ACC112 (cell line): ENCODE measurements around the gene CRTAP.
"Not testable (repeated sequence)": the region's sequence is repeated elsewhere in the genome, so short reads cannot be mapped to it uniquely, and the experiment has no call there.

Experiments
- H2AFZ ChIP-seq: fragments of 200-600 bp; sonication (generic); one replicate; pipeline ENCODE4 v1.6.0; 2017; ENCODE audit warnings: antibody characterized with exemption, low read length; ENCODE audit not compliant: unreplicated experiment
- H3K27ac ChIP-seq: fragments of 200-600 bp; sonication (generic); 2 replicates; pipeline ENCODE4 v1.5.1; 2014; ENCODE audit warnings: low read depth, mild to moderate bottlenecking, antibody characterized with exemption, low read length, moderate library complexity
- H3K27me3 ChIP-seq: fragments of 200-600 bp; sonication (generic); 2 replicates; pipeline ENCODE4 v1.6.1; 2014; ENCODE audit warnings: mild to moderate bottlenecking, antibody characterized with exemption, low read length, moderate library complexity, mixed read lengths; ENCODE audit not compliant: insufficient read depth
- H3K36me3 ChIP-seq: fragments of 200-600 bp; sonication (generic); 2 replicates; pipeline ENCODE4 v1.6.1; 2016; ENCODE audit warnings: mild to moderate bottlenecking, antibody characterized with exemption, low read length, moderate library complexity, mixed read lengths; ENCODE audit not compliant: insufficient read depth
- H3K4me1 ChIP-seq: fragments of 200-600 bp; sonication (generic); one replicate; pipeline ENCODE4 v1.6.1; 2016; ENCODE audit warnings: low read length, mixed read lengths; ENCODE audit not compliant: insufficient read depth, unreplicated experiment, control insufficient read depth
- H3K4me3 ChIP-seq: fragments of 200-600 bp; sonication (generic); 2 replicates; pipeline ENCODE4 v1.5.1; 2014; ENCODE audit warnings: mild to moderate bottlenecking, low read depth, low read length
- H3K79me2 ChIP-seq: fragments of 200-600 bp; sonication (generic); one replicate; pipeline ENCODE4 v1.6.0; 2016; ENCODE audit warnings: low read length; ENCODE audit not compliant: control insufficient read depth, unreplicated experiment, insufficient read depth

The CRTAP gene

DNA sequence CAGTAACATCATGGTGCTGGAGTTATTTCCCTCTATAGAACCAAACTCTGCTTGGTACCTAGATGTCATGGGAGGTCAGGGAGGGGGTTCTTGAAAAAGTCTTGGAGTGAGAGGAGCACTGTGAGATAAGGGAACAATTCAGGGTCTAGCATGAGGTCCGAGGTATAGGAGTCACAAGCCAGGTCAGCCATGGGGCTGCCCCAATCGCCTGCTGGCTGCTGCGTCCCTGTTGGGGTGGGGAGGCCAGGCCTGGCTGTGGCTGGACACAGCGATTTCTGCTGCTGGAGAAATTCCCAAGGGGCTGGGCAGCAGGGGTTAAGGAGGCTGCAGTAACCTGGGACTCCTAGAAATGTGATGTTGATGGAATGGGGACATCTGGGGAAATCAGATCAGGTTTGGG lies 59.9 kb downstream of the CRTAP start:
- Histone ChIP-seq H3K4me3 (no peak overlapping the region), H3K79me2 (no peaks in the 10 kb centered on the region), H2AFZ (no peak overlapping the region), H3K27me3 (no peaks in the 10 kb centered on the region), H3K4me1 (no peaks in the 10 kb centered on the region), H3K27ac (no peak overlapping the region), H3K36me3 (no peaks in the 10 kb centered on the region; the same call in 1 of the 2 replicates)

- no peaks in the 10 kb centered on the region for H3K4me1 ChIP-seq
- no peak overlapping the region for H3K4me3 ChIP-seq
- H3K27ac ChIP-seq, result no peak overlapping the region
- no peaks in the 10 kb centered on the region for H3K27me3 ChIP-seq
- H3K79me2 ChIP-seq, result no peaks in the 10 kb centered on the region
- H2AFZ ChIP-seq, result no peak overlapping the region
- peaks cover under 1% of the 10 kb centered on the region; the same call in 1 of the 2 replicates for H3K36me3 ChIP-seq
Measured at GRCh38 chr3:33174095-33174494, 60.3 kb downstream of the CRTAP start.

DNA sequence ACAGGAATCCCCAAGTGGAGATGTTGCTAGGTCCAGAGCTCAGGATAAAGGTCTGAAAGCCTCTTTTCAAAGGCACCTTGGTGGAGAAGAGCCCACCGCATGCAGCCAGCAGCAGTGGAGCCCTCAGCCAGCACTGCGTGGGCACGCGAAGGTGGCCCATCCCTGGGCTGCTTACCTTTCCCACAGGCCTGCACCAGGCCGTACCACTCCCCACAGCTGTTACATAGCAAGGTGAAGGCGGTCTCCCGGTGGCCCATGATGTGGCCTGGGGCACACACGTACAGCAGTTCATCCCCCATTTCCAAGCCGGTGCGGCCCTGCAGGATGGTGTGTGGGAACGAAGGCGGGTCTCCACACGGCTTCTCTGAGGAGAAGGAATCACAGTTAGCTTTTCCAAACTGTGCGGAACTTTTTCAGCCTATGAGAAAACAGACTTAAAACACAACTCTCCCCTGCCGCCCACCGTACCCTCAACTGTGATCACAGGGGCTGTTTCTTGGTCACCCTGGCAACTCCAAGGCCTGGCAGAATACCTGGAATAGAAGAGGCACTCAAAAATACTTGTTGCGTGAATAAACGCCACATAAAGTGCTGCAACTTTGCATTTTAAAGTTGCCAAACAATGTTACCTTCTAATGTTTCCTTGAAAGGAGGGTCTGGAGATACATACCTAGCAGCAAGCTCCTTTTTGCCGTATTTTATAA lies 61.0 kb downstream of the CRTAP start:
- Histone ChIP-seq H2AFZ (no peak overlapping the region), H3K27ac (no peak overlapping the region), H3K4me3 (no peak overlapping the region), H3K27me3 (no peaks in the 10 kb centered on the region), H3K4me1 (no peaks in the 10 kb centered on the region), H3K36me3 (peaks cover 4% of the 10 kb centered on the region; the same call in 1 of the 2 replicates), H3K79me2 (no peaks in the 10 kb centered on the region)

- Histone ChIP-seq H3K4me1 (no peaks in the 10 kb centered on the region), H3K36me3 (0 out of 2 replicates have a peak, but pooled peaks cover 4% of the 10 kb centered on the region), H3K27ac (no peak overlapping the region), H3K27me3 (no peaks in the 10 kb centered on the region), H3K4me3 (no peak overlapping the region), H3K79me2 (no peaks in the 10 kb centered on the region), H2AFZ (no peak overlapping the region)
Measured at GRCh38 chr3:33179132-33179531, 65.3 kb downstream of the CRTAP start.

- Histone ChIP-seq H3K4me1 (no peaks in the 10 kb centered on the region), H3K79me2 (no peaks in the 10 kb centered on the region), H2AFZ (no peak overlapping the region), H3K27ac (no peak overlapping the region), H3K36me3 (0 out of 2 replicates have a peak, but pooled peaks cover 4% of the 10 kb centered on the region), H3K4me3 (no peak overlapping the region), H3K27me3 (no peaks in the 10 kb centered on the region)
Measured at GRCh38 chr3:33181229-33181628, 67.4 kb downstream of the CRTAP start.

GRCh38 chr3:33181641-33182040 lies 67.8 kb downstream of the CRTAP start:
- H3K36me3 ChIP-seq, H3K27me3 ChIP-seq, H3K79me2 ChIP-seq, H3K4me3 ChIP-seq, H3K4me1 ChIP-seq, H2AFZ ChIP-seq, H3K27ac ChIP-seq: not testable (repeated sequence)

DNA sequence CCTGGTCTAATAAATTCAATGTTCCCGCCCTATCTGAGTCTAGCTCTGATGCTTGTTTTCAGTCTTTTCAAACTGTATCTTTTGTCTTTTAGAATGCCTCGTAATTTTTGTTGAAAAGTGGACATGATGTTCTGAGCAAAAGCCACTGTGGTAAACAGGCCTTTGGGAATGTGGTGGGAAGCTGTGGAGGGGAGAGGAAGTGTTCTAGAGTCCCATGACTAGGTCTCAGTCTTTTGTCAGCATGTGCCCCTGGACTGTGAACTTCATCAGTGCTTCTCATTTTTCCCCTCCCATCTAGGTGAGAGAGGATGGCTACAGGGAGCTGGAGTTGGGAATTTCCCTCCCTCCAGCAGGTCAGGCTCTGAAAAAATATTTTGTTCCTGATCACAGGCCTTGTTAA lies 71.0 kb downstream of the CRTAP start:
- Histone ChIP-seq H3K79me2 (no peaks in the 10 kb centered on the region), H3K36me3 (no peaks in the 10 kb centered on the region), H2AFZ (no peak overlapping the region), H3K27ac (no peak overlapping the region), H3K27me3 (no peaks in the 10 kb centered on the region), H3K4me1 (no peaks in the 10 kb centered on the region), H3K4me3 (no peak overlapping the region)

GRCh38 chr3:33186524-33187367 lies 72.9 kb downstream of the CRTAP start:
- H3K79me2 ChIP-seq, result no peaks in the 10 kb centered on the region
- no peak overlapping the region for H3K4me3 ChIP-seq
- H3K36me3 ChIP-seq, result no peaks in the 10 kb centered on the region
- no peaks in the 10 kb centered on the region for H3K27me3 ChIP-seq
- H3K27ac ChIP-seq, result no peak overlapping the region
- no peak overlapping the region for H2AFZ ChIP-seq
- H3K4me1 ChIP-seq, result no peaks in the 10 kb centered on the region

- no peaks in the 10 kb centered on the region for H3K36me3 ChIP-seq
Measured at GRCh38 chr3:33187368-33187634, 73.5 kb downstream of the CRTAP start.

GRCh38 chr3:33194303-33194702 lies 80.5 kb downstream of the CRTAP start:
- Histone ChIP-seq H3K27ac (no peak overlapping the region), H3K4me1 (no peaks in the 10 kb centered on the region), H2AFZ (no peak overlapping the region), H3K4me3 (no peak overlapping the region), H3K27me3 (no peaks in the 10 kb centered on the region), H3K79me2 (no peaks in the 10 kb centered on the region), H3K36me3 (no peaks in the 10 kb centered on the region)

More at GRCh38 chr3:33187368-33187634, 73.5 kb downstream of the CRTAP start:
- Histone ChIP-seq H3K27ac (no peak overlapping the region), H3K4me1 (no peaks in the 10 kb centered on the region), H3K79me2 (no peaks in the 10 kb centered on the region), H3K4me3 (no peak overlapping the region), H3K27me3 (no peaks in the 10 kb centered on the region), H2AFZ (no peak overlapping the region)

DNA sequence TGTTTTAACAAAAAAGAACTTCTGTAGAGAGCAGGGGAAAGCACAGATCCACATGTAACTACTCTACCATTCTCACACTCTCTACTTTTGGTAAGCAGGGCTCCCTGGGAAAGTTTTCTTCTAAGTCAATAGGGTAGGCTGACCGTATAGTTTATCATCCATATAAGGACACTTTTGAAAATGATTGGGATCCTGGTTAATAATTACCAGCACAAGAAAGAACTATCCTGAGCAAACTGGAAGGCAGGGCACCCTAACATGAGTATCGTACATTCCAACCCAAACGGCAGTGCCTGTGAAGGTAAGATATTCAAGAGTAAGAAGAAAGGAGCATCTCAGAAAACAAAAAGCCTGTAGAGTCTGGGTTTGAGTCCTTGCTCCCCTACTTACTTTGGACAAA lies 82.7 kb downstream of the CRTAP start:
- Histone ChIP-seq H3K79me2 (no peaks in the 10 kb centered on the region), H3K27ac (no peak overlapping the region), H3K4me1 (no peaks in the 10 kb centered on the region), H3K27me3 (no peaks in the 10 kb centered on the region), H2AFZ (no peak overlapping the region), H3K4me3 (no peak overlapping the region), H3K36me3 (no peaks in the 10 kb centered on the region)
